Stimulated activated CD8-positive, alpha-beta memory T cell treated with anti-CD3 and anti-CD28 coated beads, Interleukin-7, amount 100 ng/mL, for 4 hours (primary cell): ENCODE results near the gene CIAO2B.

Experiments used
- DNase-seq, 2 donors: peaks; one replicate each; pipeline ENCODE4 v3.0.0-alpha.2; 2020; ENCODE audit warnings: low read depth in 2 of 2

The CIAO2B gene

GRCh38 chr16:66886321-66886720 lies 47.9 kb downstream of the CIAO2B start:
- DNase-seq: no peak

GRCh38 chr16:66885491-66885890 lies 48.7 kb downstream of the CIAO2B start:
- no peak for DNase-seq

GRCh38 chr16:66882702-66883101 lies 51.5 kb downstream of the CIAO2B start:
- DNase-seq: no peak
